GM10847 (cell line): ENCODE results near the gene FGFR1OP2.

Experiments used
- POLR2A ChIP-seq: IDR thresholded peaks from 2 replicates; pipeline ENCODE4 v1.6.1; 2011; ENCODE audit not compliant: insufficient read length; ENCODE audit errors: extremely low read depth

The FGFR1OP2 gene

DNA sequence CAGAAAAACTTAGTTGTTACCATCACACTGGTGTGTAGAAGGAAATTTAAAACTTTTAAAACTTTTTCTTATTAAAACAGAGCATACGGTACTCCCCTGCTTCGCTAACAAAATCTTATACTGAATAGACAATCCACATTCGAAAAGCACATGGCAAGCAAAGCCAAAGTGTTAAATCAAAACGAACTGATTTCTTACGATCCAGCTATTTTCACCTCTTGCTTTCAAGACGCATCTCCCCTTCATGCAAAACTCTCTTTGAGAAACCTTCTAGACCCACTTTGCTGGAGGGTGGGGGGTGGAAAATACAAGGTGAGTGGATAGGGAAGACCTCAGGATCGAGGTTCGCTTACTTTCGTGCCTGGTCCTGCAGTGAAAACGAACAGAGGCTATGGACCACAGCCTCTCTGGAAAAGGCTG, 817 bp upstream of the FGFR1OP2 start:
- no peak for TF ChIP-seq POLR2A

DNA sequence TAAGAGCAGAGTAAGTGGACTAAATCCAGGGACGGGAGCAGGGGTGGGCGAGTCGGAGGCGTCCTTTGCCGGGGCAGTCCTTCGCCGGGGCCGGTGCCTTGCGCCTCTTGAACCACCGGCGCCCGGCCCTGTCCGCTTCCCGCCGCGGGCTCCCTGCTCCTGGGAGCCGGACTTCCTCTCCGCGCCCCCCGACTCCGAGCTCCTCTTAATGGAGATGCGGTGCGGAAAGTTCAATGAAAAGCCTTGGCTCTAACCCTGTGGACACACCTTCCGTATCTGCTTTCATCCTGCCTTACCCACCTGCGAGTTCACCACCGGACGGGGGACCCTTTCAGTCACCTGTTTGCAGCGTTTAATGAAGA, 412 bp downstream of the FGFR1OP2 start:
- TF ChIP-seq POLR2A = no peak

DNA sequence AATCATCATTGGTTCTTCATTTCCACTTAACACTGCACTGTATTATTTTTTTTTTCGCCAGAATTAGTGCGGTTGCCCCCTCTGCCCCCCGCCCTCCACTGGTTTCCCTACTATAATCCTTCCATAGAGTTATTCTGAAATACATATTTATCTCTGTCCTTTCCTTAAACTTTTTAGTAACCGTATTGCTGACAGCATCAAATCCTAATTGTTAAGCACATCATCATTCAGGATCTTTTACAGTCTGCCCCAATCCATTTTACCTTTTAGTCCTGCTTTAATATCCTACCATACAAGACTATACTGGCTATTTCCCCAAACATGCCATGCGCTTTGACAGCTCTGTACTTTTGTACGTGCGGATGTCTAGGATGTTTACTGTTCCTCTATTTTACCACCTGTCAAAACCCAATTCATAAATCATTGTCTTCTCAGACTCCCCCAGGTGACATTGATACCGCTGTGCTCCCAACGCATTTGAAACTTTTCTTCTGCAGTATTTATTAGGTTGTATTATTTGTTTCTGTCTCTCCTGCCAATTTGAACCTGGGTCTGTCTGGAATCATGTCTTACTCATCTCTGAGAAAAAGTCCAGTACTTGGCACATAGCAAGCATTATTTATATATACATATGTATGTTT, 1.0 kb downstream of the FGFR1OP2 start:
- no peak for TF ChIP-seq POLR2A

DNA sequence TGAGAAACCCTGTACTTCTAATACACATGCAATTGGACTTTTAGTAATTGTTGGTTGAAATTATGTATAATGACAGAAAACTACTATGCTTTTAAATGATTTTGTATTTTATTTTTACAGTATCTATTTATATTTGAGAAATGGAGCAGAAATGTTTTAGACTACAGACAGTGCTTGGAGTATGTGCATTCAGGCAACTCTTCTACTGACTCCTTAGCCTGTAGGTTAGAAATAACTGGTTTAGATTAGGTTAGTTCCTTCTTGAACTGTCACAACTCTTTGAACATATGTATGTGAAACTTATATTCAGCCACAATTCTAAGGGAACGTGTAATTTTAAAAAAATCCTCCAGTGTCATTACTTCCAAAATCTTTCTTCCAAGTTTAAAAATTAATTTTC, 1.7 kb downstream of the FGFR1OP2 start:
- TF ChIP-seq POLR2A = no peak

DNA sequence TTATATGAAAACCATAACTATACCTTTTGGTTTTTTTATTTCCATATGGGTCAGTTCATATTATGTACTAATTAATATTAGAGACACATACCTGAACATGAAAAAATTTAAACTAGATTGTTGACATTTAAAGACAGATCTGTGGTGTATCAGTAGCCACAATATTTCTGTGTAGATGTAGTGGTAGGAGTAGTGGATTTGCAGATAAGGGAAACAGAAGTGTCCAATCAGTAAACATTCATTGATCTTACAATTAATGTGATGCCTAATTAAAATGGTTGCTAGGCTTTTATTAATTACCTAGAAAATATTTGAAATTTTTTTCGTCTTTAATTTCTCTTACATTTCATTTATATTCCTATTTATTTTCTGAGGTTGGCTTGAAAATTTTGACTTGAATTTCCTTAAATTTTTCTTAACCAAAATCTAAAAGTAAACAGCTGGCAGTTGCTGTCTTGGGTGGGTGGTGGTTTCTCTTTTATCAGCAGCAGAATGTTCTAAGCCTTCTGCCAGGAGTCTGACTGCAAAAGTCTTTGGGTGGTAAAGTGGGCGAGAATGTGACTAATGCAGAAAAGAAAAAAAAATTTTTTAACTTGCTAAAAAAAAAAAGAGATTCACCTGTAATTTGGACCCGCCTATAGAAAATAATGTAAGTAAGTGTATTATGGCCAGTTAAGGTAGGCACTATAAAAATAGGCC, 2.4 kb downstream of the FGFR1OP2 start:
- no peak for TF ChIP-seq POLR2A

DNA sequence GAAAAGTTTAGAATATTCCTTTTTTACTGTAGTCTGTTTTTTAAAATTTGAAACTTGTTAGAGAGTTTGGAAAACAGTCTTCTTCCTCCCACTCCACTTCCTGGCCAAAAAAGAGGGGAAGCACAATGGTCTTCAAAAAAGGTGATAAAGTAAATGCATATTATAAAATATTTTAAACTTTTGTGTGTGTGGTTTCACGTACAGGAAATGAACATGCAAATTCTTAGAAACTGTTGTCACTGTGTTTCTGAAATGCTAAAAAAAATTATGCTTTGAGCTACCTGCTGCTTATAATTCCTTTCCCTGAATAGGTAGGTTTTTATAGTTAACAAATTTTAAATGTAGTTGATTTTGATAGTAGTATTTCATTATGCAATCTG, 2.9 kb downstream of the FGFR1OP2 start:
- TF ChIP-seq POLR2A = no peak

DNA sequence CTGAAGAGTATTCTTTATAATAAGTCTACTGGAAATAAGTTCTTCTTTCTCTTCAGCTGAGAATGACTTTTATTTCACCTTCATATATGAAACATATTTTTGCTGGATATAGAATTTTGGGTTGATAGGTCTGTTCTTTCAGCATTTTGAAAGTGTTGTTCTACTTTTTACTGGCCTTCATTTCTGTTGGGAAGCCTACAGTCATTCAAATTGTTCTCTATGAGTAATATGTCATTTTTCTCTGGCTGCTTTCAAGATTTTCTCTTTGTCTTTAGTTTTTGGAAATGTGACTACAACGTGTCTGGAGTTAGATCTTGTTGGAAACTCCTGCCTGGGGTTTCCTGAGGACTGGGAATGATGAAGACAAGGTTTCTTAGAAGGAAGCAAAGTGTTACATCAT, 10.0 kb downstream of the FGFR1OP2 start:
- TF ChIP-seq POLR2A = no peak

DNA sequence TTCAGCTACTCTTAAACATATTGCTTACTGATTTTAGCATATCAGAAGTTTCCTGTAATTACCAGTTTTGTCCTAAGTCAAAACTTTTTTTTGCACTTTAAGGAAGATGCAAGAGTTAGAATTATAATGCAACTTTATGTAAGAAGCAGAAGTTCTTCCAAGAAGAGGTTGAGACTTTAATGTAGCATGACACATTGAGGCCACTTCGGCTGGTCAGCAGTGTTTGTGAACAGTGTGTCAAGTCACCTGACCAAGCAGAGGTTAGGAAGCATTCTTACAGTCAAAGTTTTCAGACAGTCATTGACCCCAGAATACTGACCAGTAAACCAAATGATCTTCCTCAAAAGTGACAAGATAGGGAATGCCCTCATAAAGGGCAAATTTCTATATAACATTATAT, 15.2 kb downstream of the FGFR1OP2 start:
- TF ChIP-seq POLR2A = no peak

DNA sequence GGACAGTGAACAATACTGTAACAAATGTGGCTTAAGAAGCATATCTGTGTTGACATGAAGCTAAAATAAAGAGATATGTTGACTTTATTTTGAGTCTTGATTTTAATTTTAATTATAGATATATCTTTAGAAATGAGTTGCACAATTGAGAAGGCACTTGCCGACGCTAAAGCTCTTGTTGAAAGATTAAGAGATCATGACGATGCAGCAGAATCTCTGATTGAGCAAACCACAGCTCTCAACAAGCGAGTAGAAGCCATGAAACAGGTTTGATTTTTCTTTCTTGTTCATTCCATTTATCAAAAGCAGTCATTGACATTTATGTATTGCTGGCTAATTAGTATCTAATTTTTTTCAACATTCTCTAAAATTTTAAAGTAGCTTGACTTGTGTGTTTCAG, 15.8 kb downstream of the FGFR1OP2 start:
- TF ChIP-seq POLR2A = no peak

DNA sequence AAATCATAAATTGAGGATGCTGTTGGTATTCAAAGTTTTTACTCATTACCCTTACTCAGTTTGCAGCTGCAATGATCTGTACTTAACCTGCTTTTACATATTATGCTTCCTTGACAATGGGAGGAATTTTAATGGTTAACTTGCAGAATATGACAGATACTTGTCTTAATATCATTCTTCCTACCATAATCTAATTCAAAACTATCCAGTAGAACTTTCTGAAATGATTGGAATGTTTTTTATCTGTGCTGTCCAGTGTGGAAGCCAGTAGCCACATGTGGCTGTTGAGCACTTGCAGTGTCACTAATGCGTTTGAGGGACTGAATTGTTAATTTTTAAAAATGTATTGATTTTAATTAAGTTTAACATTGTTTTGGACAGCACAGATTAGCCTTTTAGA, 23.5 kb downstream of the FGFR1OP2 start:
- no peak for TF ChIP-seq POLR2A

DNA sequence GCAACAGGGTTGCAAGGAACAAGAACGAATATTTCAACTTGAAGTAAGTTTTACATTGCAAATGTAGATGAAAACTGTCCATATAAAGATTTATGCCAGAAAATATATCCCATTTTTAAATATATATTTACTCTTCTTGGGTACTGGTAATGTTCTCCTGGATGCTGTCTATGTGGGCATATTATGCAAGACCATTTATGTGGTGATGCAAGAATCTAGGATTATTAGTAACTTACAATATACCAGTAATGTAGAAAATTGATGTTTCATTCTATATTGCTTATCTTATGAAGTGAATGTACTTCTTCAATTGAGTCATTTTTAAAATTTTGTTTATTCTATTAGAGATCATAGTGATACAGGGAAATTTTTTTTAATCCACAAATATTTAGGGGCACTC, 25.1 kb downstream of the FGFR1OP2 start:
- no peak for TF ChIP-seq POLR2A

DNA sequence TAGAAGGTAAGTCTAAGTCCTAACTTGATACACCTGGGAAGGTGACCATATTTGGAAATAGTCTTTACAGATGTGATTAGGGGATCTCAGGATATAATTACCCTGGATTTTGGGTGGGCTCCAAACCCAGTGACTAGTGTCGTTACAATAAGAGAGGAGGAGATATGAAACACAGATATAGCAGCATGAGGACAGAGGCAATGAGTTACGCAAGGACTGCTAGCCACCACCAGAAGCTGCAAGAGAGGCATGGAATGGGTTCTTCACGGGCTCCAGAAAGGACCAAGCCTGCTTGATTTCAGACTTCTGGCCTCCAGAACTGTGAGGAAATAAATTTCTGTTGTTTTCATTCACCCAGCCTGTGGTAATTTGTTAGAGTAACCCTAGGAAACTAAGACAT, 28.6 kb downstream of the FGFR1OP2 start:
- no peak for TF ChIP-seq POLR2A

DNA sequence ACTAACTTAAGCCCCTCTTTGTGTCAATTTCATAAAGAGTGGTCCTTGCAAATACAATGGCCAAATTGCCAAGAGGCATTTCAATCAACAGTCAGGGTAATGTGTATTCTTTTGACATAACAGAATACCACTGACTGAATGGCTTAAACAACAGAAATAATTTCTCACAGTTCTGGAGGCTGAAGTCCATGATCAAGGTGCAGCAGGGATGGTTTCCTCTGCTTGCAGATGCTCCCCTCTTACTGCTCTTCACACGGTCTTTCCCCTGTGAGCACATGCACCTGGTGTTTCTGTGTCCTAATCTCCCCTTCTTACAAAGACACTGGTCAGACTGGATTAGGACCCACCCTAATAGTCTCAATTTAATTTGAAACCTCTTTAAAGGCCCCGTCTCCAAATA, 31.9 kb downstream of the FGFR1OP2 start:
- TF ChIP-seq POLR2A = no peak

DNA sequence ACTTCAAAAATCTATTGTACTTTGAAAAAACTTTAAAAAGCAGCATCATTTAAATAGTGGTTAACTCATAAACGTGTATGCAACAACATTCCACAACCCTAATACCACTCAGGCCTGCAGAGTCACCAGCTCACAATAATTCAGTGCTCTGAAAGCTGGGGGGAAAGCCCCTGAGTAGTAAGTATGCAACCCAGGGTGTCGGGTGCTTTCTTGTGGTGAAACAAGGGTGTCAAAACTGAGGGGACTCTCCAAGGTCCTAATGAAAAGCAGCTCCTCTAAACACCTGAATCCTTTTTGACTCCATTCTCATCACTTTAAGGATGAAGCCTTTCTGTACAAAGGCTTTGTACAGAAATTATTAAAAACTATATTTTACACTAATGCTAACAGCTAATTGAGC, 33.7 kb downstream of the FGFR1OP2 start:
- no peak for TF ChIP-seq POLR2A

DNA sequence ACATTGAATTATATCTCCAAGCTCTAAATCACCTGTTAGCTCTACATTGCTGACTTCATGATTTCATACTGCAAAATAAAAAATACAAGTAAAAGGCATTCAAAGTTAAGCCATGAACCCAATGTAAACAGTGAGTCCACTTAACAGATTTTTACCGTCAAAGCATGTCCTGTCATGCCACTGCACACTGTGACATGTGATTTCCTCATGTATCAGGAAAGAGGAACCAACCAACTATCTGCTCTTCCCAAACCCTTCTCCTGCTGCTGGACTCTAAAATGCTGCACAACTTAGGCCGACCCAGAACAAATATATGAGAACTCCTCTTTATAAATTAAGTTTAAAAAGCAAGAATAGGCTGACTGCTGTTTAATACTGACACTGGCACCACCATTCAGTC, 38.4 kb downstream of the FGFR1OP2 start:
- TF ChIP-seq POLR2A = no peak

DNA sequence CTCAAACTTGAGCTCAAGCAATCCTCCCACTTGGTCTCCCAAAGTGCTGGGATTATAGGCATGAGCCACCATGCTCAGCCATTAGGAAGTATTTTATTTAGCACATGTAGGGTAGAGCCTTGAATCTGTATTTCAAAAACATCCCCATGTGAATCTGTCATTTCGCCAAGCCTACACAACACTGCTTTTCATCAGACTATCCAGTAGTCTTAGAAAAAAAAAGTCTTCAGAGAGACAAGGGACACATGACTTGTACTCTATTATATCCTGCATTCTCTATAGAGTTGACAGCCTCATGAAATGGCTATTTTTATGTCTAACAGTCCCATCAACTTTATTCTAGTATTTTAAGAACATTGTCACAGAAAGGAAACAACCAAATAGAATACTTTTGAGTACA, 40.5 kb downstream of the FGFR1OP2 start:
- no peak for TF ChIP-seq POLR2A

DNA sequence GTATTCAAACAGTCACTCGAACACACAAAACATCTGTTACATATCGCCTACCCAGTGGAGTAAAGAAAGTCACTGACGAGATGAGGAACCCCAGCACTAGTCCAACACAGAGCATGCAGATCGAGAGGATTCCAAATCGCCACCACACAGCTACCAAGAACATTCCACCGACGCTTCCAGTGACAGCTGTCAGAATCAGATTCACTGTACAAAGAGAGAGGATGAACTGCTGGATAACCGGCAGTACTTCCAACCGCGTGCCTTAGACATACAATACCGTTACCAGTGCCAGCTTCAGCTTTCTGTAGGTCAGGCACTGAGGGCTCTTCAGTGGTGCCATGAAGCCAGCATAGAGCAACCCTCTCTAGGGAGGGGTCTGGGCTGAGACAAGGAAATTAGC, 41.5 kb downstream of the FGFR1OP2 start:
- no peak for TF ChIP-seq POLR2A
